Mononuclear cell (primary cell): Measurements from ENCODE around the gene GPA33. TPM values are rescaled to one million over a fixed set of nuclear protein-coding genes. Genes with fewer than 3 reads are reported as not detected.

ENCODE experiments used
- H3K27me3 ChIP-seq: 2 replicates; pipeline ENCODE4 v1.6.0; 2011; ENCODE audit warnings: low read length, control low read depth; ENCODE audit not compliant: insufficient read depth
- H3K4me1 ChIP-seq: 2 replicates; pipeline ENCODE4 v1.5.1; 2011; ENCODE audit warnings: mild to moderate bottlenecking, low read length, control low read depth; ENCODE audit not compliant: insufficient read depth
- H3K4me3 ChIP-seq: 2 replicates; pipeline ENCODE4 v1.5.1; 2011; ENCODE audit warnings: mild to moderate bottlenecking, low read length, moderate library complexity
- H3K9me3 ChIP-seq: 2 replicates; pipeline ENCODE4 v1.5.1; 2011; ENCODE audit warnings: low read depth, mild to moderate bottlenecking, control low read depth, low read length
- total RNA-seq: library from RNA; depleted of rRNA; stranded (reverse); fragments of >200 nt; gene quantifications from one replicate; pipeline ENCODE4 v1.2.3, GENCODE V29; 2012

The GPA33 gene
- total RNA-seq, 1 donor = 2.6 TPM

- peaks cover 3% of the 10 kb centered on the region for H3K27me3 ChIP-seq
- peaks cover 4% of the 10 kb centered on the region for H3K4me1 ChIP-seq
- H3K4me3 ChIP-seq = no peak overlapping the region
- no peaks in the 10 kb centered on the region for H3K9me3 ChIP-seq
Observed at GRCh38 chr1:167126317-167126716, 36.1 kb upstream of the GPA33 start.

GRCh38 chr1:167122568-167122967 is 32.4 kb upstream of the GPA33 start:
- peaks cover 3% of the 10 kb centered on the region for H3K27me3 ChIP-seq
- no peak overlapping the region for H3K4me3 ChIP-seq
- H3K4me1 ChIP-seq = peaks cover 9% of the 10 kb centered on the region
- no peaks in the 10 kb centered on the region for H3K9me3 ChIP-seq

- H3K4me3 ChIP-seq = no peak overlapping the region
- H3K4me1 ChIP-seq = peaks cover 9% of the 10 kb centered on the region
- peaks cover 3% of the 10 kb centered on the region for H3K27me3 ChIP-seq
- H3K9me3 ChIP-seq = no peaks in the 10 kb centered on the region
Observed at GRCh38 chr1:167122121-167122480, 31.9 kb upstream of the GPA33 start.

- no peaks in the 10 kb centered on the region for H3K9me3 ChIP-seq
- H3K4me1 ChIP-seq = peaks cover 9% of the 10 kb centered on the region
- H3K27me3 ChIP-seq = peaks cover 3% of the 10 kb centered on the region
- H3K4me3 ChIP-seq = peak overlapping the region; percentile 22
Observed at GRCh38 chr1:167121375-167122120, 31.4 kb upstream of the GPA33 start.

- peaks cover 9% of the 10 kb centered on the region for H3K4me1 ChIP-seq
- H3K27me3 ChIP-seq = peaks cover 3% of the 10 kb centered on the region
- no peaks in the 10 kb centered on the region for H3K9me3 ChIP-seq
- peak overlapping the region; percentile 22 for H3K4me3 ChIP-seq
Observed at GRCh38 chr1:167120899-167121298, 30.7 kb upstream of the GPA33 start.

- H3K9me3 ChIP-seq = no peaks in the 10 kb centered on the region
- H3K27me3 ChIP-seq = peaks cover 3% of the 10 kb centered on the region
- peaks cover 9% of the 10 kb centered on the region for H3K4me1 ChIP-seq
- no peak overlapping the region for H3K4me3 ChIP-seq
Observed at GRCh38 chr1:167119696-167120095, 29.5 kb upstream of the GPA33 start.

- H3K27me3 ChIP-seq = peaks cover 3% of the 10 kb centered on the region
- no peaks in the 10 kb centered on the region for H3K9me3 ChIP-seq
- peaks cover 9% of the 10 kb centered on the region for H3K4me1 ChIP-seq
- H3K4me3 ChIP-seq = no peak overlapping the region
Observed at GRCh38 chr1:167118188-167118587, 28.0 kb upstream of the GPA33 start.

- H3K4me1 ChIP-seq = peaks cover 9% of the 10 kb centered on the region
- H3K27me3 ChIP-seq = peaks cover 3% of the 10 kb centered on the region
- H3K4me3 ChIP-seq = no peak overlapping the region
- no peaks in the 10 kb centered on the region for H3K9me3 ChIP-seq
Observed at GRCh38 chr1:167117225-167117624, 27.0 kb upstream of the GPA33 start.

- H3K27me3 ChIP-seq = peaks cover 3% of the 10 kb centered on the region
- H3K4me1 ChIP-seq = peaks cover 4% of the 10 kb centered on the region
- no peaks in the 10 kb centered on the region for H3K9me3 ChIP-seq
- H3K4me3 ChIP-seq = no peak overlapping the region
Observed at GRCh38 chr1:167116174-167116573, 26.0 kb upstream of the GPA33 start.

GRCh38 chr1:167115655-167116054 is 25.5 kb upstream of the GPA33 start:
- Histone ChIP-seq H3K4me1 (no peaks in the 10 kb centered on the region), H3K9me3 (peaks cover 1% of the 10 kb centered on the region), H3K27me3 (peaks cover 3% of the 10 kb centered on the region), H3K4me3 (no peak overlapping the region)

GRCh38 chr1:167114725-167115124 is 24.5 kb upstream of the GPA33 start:
- no peak overlapping the region for H3K4me3 ChIP-seq
- no peaks in the 10 kb centered on the region for H3K4me1 ChIP-seq
- no peaks in the 10 kb centered on the region for H3K27me3 ChIP-seq
- H3K9me3 ChIP-seq = peaks cover 4% of the 10 kb centered on the region

- H3K4me3 ChIP-seq = no peak overlapping the region
Observed at GRCh38 chr1:167111868-167112709, 21.9 kb upstream of the GPA33 start.

GRCh38 chr1:167110586-167110985 is 20.4 kb upstream of the GPA33 start:
- Histone ChIP-seq H3K4me1 (peaks cover 11% of the 10 kb centered on the region), H3K9me3 (peaks cover 4% of the 10 kb centered on the region), H3K4me3 (no peak overlapping the region), H3K27me3 (no peaks in the 10 kb centered on the region)

More at GRCh38 chr1:167111868-167112709, 21.9 kb upstream of the GPA33 start:
- Histone ChIP-seq H3K27me3 (no peaks in the 10 kb centered on the region), H3K4me1 (peaks cover 7% of the 10 kb centered on the region), H3K9me3 (peaks cover 4% of the 10 kb centered on the region)

GRCh38 chr1:167109125-167109524 is 18.9 kb upstream of the GPA33 start:
- Histone ChIP-seq H3K27me3 (no peaks in the 10 kb centered on the region), H3K4me3 (no peak overlapping the region), H3K4me1 (peaks cover 25% of the 10 kb centered on the region), H3K9me3 (peaks cover 4% of the 10 kb centered on the region)

GRCh38 chr1:167107456-167107855 is 17.3 kb upstream of the GPA33 start:
- Histone ChIP-seq H3K4me3 (no peak overlapping the region), H3K4me1 (peaks cover 32% of the 10 kb centered on the region), H3K27me3 (no peaks in the 10 kb centered on the region), H3K9me3 (peaks cover 4% of the 10 kb centered on the region)
